GM18951 (cell line): ENCODE data around the gene PKD2L1.

Experiments used
- POLR2A ChIP-seq: IDR thresholded peaks from 4 replicates; pipeline ENCODE4 v1.6.1; 2011; ENCODE audit warnings: mild to moderate bottlenecking; ENCODE audit not compliant: insufficient read length, insufficient read depth; ENCODE audit errors: extremely low read depth
- in situ Hi-C: fragments of 300-500 bp; cut with MboI; formaldehyde crosslinking; loops from one replicate; pipeline ENCODE4 v1.12.0; 2022; ENCODE audit warnings: low sequenced_read_pairs, mixed read lengths, inconsistent platforms; ENCODE audit not compliant: unreplicated experiment

The PKD2L1 gene

GRCh38 chr10:100338434-100339036 is 8.5 kb upstream of the PKD2L1 start:
- no peak for TF ChIP-seq POLR2A
- in situ Hi-C loops = no loop called here

GRCh38 chr10:100334762-100335161 is 4.7 kb upstream of the PKD2L1 start:
- TF ChIP-seq POLR2A = no peak
- in situ Hi-C loops = no loop called here

GRCh38 chr10:100333661-100334440 is 3.8 kb upstream of the PKD2L1 start:
- in situ Hi-C loops = no loop called here
- no peak for TF ChIP-seq POLR2A

- TF ChIP-seq POLR2A = no peak
- in situ Hi-C loops = no loop called here
These were observed 3.1 kb upstream of the PKD2L1 start for GRCh38 chr10:100333106-100333505.

- in situ Hi-C loops = no loop called here
- TF ChIP-seq POLR2A = no peak
These were observed 1.8 kb downstream of the PKD2L1 start for GRCh38 chr10:100328198-100328597.

- in situ Hi-C loops = no loop called here
These were observed 2.4 kb downstream of the PKD2L1 start for GRCh38 chr10:100327718-100328009.

GRCh38 chr10:100327007-100327717 is 2.9 kb downstream of the PKD2L1 start:
- in situ Hi-C loops = no loop called here
- no peak for TF ChIP-seq POLR2A

More at GRCh38 chr10:100327718-100328009, 2.4 kb downstream of the PKD2L1 start:
- TF ChIP-seq POLR2A = no peak

GRCh38 chr10:100325158-100325557 is 4.9 kb downstream of the PKD2L1 start:
- in situ Hi-C loops = no loop called here
- no peak for TF ChIP-seq POLR2A

GRCh38 chr10:100319707-100320402 is 10.2 kb downstream of the PKD2L1 start:
- in situ Hi-C loops = no loop called here
- no peak for TF ChIP-seq POLR2A

GRCh38 chr10:100318207-100318606 is 11.8 kb downstream of the PKD2L1 start:
- in situ Hi-C loops = no loop called here
- no peak for TF ChIP-seq POLR2A

GRCh38 chr10:100315615-100316014 is 14.4 kb downstream of the PKD2L1 start:
- in situ Hi-C loops = no loop called here
- TF ChIP-seq POLR2A = no peak

- in situ Hi-C loops = no loop called here
- TF ChIP-seq POLR2A = no peak
These were observed 18.7 kb downstream of the PKD2L1 start for GRCh38 chr10:100311298-100311697.

GRCh38 chr10:100307684-100308083 is 22.3 kb downstream of the PKD2L1 start:
- TF ChIP-seq POLR2A = no peak
- in situ Hi-C loops = no loop called here
